K562 (cell line): ENCODE data around the gene B3GAT2. TPM values are rescaled to one million over a fixed set of nuclear protein-coding genes. Genes with fewer than 3 reads are reported as not detected.

Source experiments
- ATAC-seq: fragments of 200-7000 bp; cut with Tn5 transposase; 3 replicates; pipeline ENCODE4 v1.9.1; 2020; ENCODE audit warnings: moderate library complexity
- BruUV-seq: library from RNA; stranded (reverse); fragments of 400-500 nt; replicated peaks from 2 replicates; lab custom pipeline; 2021; lab: Mats Ljungman, UMichigan
- CTCF ChIA-PET: fragments of 300-600 bp; formaldehyde crosslinking; extraction: SDS; loops from one replicate; lab custom pipeline; 2021; ENCODE audit warnings: low intra/inter-chr PET ratio; lab: Yijun Ruan, JAX
- POLR2A ChIA-PET: fragments of 300-600, 350-650 bp; sonication (Branson Sonifier 250); formaldehyde crosslinking; extraction: SDS; loops from one replicate; lab custom pipeline; 2021; ENCODE audit warnings: antibody characterized with exemption, inconsistent platforms; lab: Yijun Ruan, JAX
- DNase-seq, 4 experiments: peaks; one replicate each; pipeline versions ENCODE4 v3.0.0 to v3.0.0-alpha.2; 2011 to 2018; ENCODE audit warnings: low spot score in 3 of 4, mixed read lengths in 3 of 4; ENCODE audit errors: extremely low read depth in 1 of 4
- FAIRE-seq: peaks from 2 replicates; lab custom pipeline; 2011; peaks lifted over from hg19 to GRCh38; lab: Jason Lieb, UNC
- H2AFZ ChIP-seq: 2 replicates; pipeline ENCODE4 v1.6.0; 2011; ENCODE audit warnings: low read depth, low read length, control low read depth, inconsistent platforms
- H3K27ac ChIP-seq: fragments of 200-600 bp; 3 replicates; pipeline ENCODE4 v1.8.0; 2011; ENCODE audit warnings: low read depth, mild to moderate bottlenecking, control low read depth, inconsistent platforms, low read length, moderate library complexity, mixed read lengths; ENCODE audit errors: extremely low read depth
- H3K27me3 ChIP-seq, 2 experiments: fragments of 300-600 bp in 1 of 2; 2 replicates in 1 of 2; 3 replicates in 1 of 2; pipeline versions ENCODE4 v1.6.0 to v1.8.0; 2011; ENCODE audit warnings: inconsistent platforms in 2 of 2, low read length in 2 of 2, mild to moderate bottlenecking in 1 of 2, mixed read lengths in 1 of 2, moderate library complexity in 1 of 2; ENCODE audit not compliant: control insufficient read depth in 2 of 2, insufficient read depth in 2 of 2
- H3K36me3 ChIP-seq: fragments of 300-600 bp; 3 replicates; pipeline ENCODE4 v1.8.0; 2011; ENCODE audit warnings: mild to moderate bottlenecking, low read length, inconsistent platforms; ENCODE audit not compliant: control insufficient read depth, insufficient read depth
- H3K4me1 ChIP-seq, 2 experiments: fragments of 200-600 bp in 1 of 2; replicated peaks in 1 of 2; 2 replicates in 1 of 2; 3 replicates in 1 of 2; pipeline versions ENCODE4 v1.5.1 to v1.8.0; 2011; ENCODE audit warnings: inconsistent platforms in 2 of 2, low read length in 2 of 2, mild to moderate bottlenecking in 1 of 2, mixed read lengths in 1 of 2, moderate library complexity in 1 of 2; ENCODE audit not compliant: control insufficient read depth in 2 of 2, insufficient read depth in 2 of 2
- H3K4me2 ChIP-seq: 2 replicates; pipeline ENCODE4 v1.6.1; 2011; ENCODE audit warnings: low read length, control low read depth, inconsistent platforms, mixed read lengths; ENCODE audit not compliant: insufficient read depth
- H3K4me3 ChIP-seq: fragments of 200-600 bp; sonication (generic), shearing (Covaris generic); 2 replicates; pipeline ENCODE4 v1.5.1; 2016; ENCODE audit warnings: control low read depth, inconsistent platforms
- H3K79me2 ChIP-seq: fragments of 200-600 bp; 3 replicates; pipeline ENCODE4 v1.8.0; 2011; ENCODE audit warnings: low read length, inconsistent platforms; ENCODE audit not compliant: control insufficient read depth, insufficient read depth
- H3K9ac ChIP-seq, 2 experiments: 2 replicates each; pipeline versions ENCODE4 v1.6.0 to v1.6.1; 2011; ENCODE audit warnings: low read depth in 2 of 2, low read length in 2 of 2, control low read depth in 1 of 2, inconsistent platforms in 1 of 2, mild to moderate bottlenecking in 1 of 2, mixed read lengths in 1 of 2; ENCODE audit not compliant: insufficient read depth in 1 of 2
- H3K9me1 ChIP-seq: one replicate; pipeline ENCODE4 v1.6.0; 2011; ENCODE audit warnings: inconsistent platforms, mild to moderate bottlenecking, low read length, moderate library complexity; ENCODE audit not compliant: control insufficient read depth, insufficient read depth
- H3K9me3 ChIP-seq: replicated peaks from 2 replicates; pipeline ENCODE4 v1.5.1; 2011; ENCODE audit warnings: low read depth, low read length, inconsistent platforms; ENCODE audit not compliant: control insufficient read depth, insufficient read depth
- H4K20me1 ChIP-seq: replicated peaks from 2 replicates; pipeline ENCODE4 v1.6.1; 2011; ENCODE audit warnings: low read length, inconsistent platforms, mixed read lengths; ENCODE audit not compliant: control insufficient read depth, insufficient read depth
- ELK1 ChIP-seq: sonication (generic); formaldehyde crosslinking; IDR thresholded peaks from 2 replicates; pipeline ENCODE4 v1.8.1; 2022; ENCODE audit warnings: missing genetic modification reagents
- GABPA ChIP-seq: fragments of 200-800 bp; sonication (Bioruptor generic); conservative IDR thresholded peaks from 2 replicates; pipeline ENCODE4 v1.6.1; 2016; ENCODE audit warnings: low read depth, missing genetic modification characterization, missing compliant biosample characterization
- MGA ChIP-seq: fragments of 450-650 bp; IDR thresholded peaks from 2 replicates; pipeline ENCODE4 v1.6.1; 2016; ENCODE audit warnings: mild to moderate bottlenecking, moderate library complexity
- PHF20 ChIP-seq: fragments of 450-650 bp; IDR thresholded peaks from 2 replicates; pipeline ENCODE4 v1.6.1; 2018; ENCODE audit not compliant: partially characterized antibody
- PRMT5 ChIP-seq: sonication (generic); formaldehyde crosslinking; IDR thresholded peaks from 2 replicates; pipeline ENCODE4 v1.5.0; 2020; ENCODE audit warnings: missing genetic modification reagents
- RB1 ChIP-seq: fragments of 450-650 bp; IDR thresholded peaks from 2 replicates; pipeline ENCODE4 v1.6.1; 2017; ENCODE audit warnings: low read depth, mild to moderate bottlenecking
- THAP12 ChIP-seq: fragments of 250-450 bp; sonication (Bioruptor Pico); IDR thresholded peaks from 2 replicates; pipeline ENCODE4 v1.9.0; 2021; ENCODE audit warnings: mild to moderate bottlenecking, inconsistent platforms
- whole genome bisulfite sequencing: fragments of 100-300 bp; shearing (Covaris generic); methylation state at CpG from one replicate; pipeline ENCODE4 v1.1.6; 2016; ENCODE audit warnings: low coverage, mixed read lengths; ENCODE audit not compliant: insufficient coverage; ENCODE audit errors: missing lambda C conversion rate; 5-methylcytosine and 5-hydroxymethylcytosine counted together
- in situ Hi-C: fragments of 300-500 bp; cut with MboI; formaldehyde crosslinking; loops from 4 replicates; pipeline ENCODE4 v1.15.0; 2018; ENCODE audit warnings: inconsistent platforms, mixed read lengths
- intact Hi-C: fragments of 100-400 bp; cut with micrococcal nuclease; formaldehyde crosslinking; loops from 2 replicates; pipeline ENCODE4 v1.14.2; 2022
- polyA plus RNA-seq, 8 experiments: library from polyadenylated mRNA; depleted of rRNA in 4 of 8; stranded (reverse) in 5 of 8; unstranded in 3 of 8; fragments of >200 nt; fragmentation: Nextera tagmentation in 2 of 8; fragmentation: Illumina TruSeq in 1 of 8; extraction: Ambion mirVana in 2 of 8; extraction: Trizol in 1 of 8; gene quantifications; 2 replicates each; pipeline versions ENCODE4 v1.2.1 to v1.2.3, GENCODE V29; 2011 to 2014; ENCODE audit warnings: inconsistent platforms in 1 of 8, missing spikeins in 1 of 8
- total RNA-seq, 7 experiments: library from RNA; depleted of rRNA in 6 of 7; stranded (reverse); fragments of >200 nt in 6 of 7; fragmentation: Illumina TruSeq in 2 of 7; extraction: Trizol in 2 of 7; gene quantifications; 2 replicates each; pipeline versions ENCODE4 v1.2.1 to v1.2.3, GENCODE V29; 2011 to 2021; ENCODE audit warnings: low replicate concordance in 1 of 7

B3GAT2 gene
- total and polyA plus RNA-seq, 9 of the 15 experiments (the other 6 are each of a cell fraction or from before 2014, with no cell fraction given) = 0.01 to 0.43 (median 0.04) TPM; not detected in 4

GRCh38 chr6:70894001-70894400 lies 62.9 kb downstream of the B3GAT2 start:
- WGBS = 9% methylated on average over 10 of the region's 12 CpGs
- no peaks in the 10 kb centered on the region for H3K79me2 ChIP-seq
- 0 out of 2 replicates have a peak overlapping the region, but pooled peaks have one; percentile 31 for H2AFZ ChIP-seq
- no peak overlapping the region for H3K27ac ChIP-seq
- H3K4me2 ChIP-seq = no peak overlapping the region
- no peak overlapping the region for H3K4me3 ChIP-seq
- intact Hi-C loops (no loop called here), in situ Hi-C loops (loop anchor here (25.0 kb wide), 1 partner anchor 357 kb away; no protein-coding TSS in a partner anchor)
- no peaks in the 10 kb centered on the region for H3K9me3 ChIP-seq
- DNase-seq (no peak), FAIRE-seq (no peak), ATAC-seq (no peak)
- H4K20me1 ChIP-seq = no peaks in the 10 kb centered on the region
- H3K27me3 ChIP-seq = peaks cover 5 to 23% of the 10 kb centered on the region in 2 experiments; a peak in 3 of 5 replicates
- H3K9me1 ChIP-seq = no peaks in the 10 kb centered on the region
- H3K36me3 ChIP-seq = no peaks in the 10 kb centered on the region
- POLR2A ChIA-PET = interaction anchor here (0.9 kb wide), 1 partner anchor 14 kb away, joined by 3 read pairs; no protein-coding TSS in a partner anchor
- H3K4me1 ChIP-seq = no peaks in the 10 kb centered on the region
- CTCF ChIA-PET = no interaction called here
- H3K9ac ChIP-seq = no peak overlapping the region
- no TSS peak for BruUV-seq
- no peak for TF ChIP-seq RB1
- no peak for TF ChIP-seq THAP12 (CRISPR knock-in tag)
- TF ChIP-seq MGA = no peak
- TF ChIP-seq PHF20 = no peak
- TF ChIP-seq PRMT5 (CRISPR knock-in tag) = no peak
- no peak for TF ChIP-seq GABPA (tag)
- no peak for TF ChIP-seq ELK1 (CRISPR knock-in tag)
